ENCODE results near the gene NDUFA5. TPM values are rescaled to one million over a fixed set of nuclear protein-coding genes. Genes with fewer than 3 reads are reported as not detected.
"Not testable (repeated sequence)": the region's sequence is repeated elsewhere in the genome, so short reads cannot be mapped to it uniquely, and the experiment has no call there.

NDUFA5 gene
- total RNA-seq, 1 donor from 2014 or later, result 118 TPM

DNA sequence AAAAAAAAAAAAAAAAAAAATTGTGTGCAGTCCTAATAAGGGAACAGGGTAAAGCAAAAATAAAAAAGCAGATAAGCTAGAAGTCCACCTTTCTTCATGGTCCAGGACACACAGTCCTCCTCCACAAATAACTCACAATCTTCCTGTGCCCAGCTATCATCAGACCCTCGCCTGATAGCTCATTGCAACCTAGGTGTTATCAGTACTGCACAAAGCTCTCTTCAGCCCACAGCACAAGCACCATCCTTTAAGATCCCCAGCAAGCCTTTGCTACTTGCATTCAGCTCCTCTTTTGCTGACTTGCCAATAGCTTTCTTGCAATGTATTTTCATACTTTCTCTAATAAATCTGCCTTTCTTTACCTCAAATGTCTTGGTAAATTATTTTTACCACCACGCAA, 5.0 kb downstream of the NDUFA5 start:
- Histone ChIP-seq H3K4me1 (peaks cover 5% of the 10 kb centered on the region), H3F3A (ENCODE audit: low read depth) (no peaks in the 10 kb centered on the region), H3K4me2 (no peak overlapping the region), H3K27ac (no peak overlapping the region), H3K36me3 (no peaks in the 10 kb centered on the region), H3K4me3 (no peak overlapping the region), H2AFZ (replicated peaks) (no peak overlapping the region), H3K9ac (no peak overlapping the region), H3K9me3 (ENCODE audit: low read depth) (no peaks in the 10 kb centered on the region), H3K27me3 (no peaks in the 10 kb centered on the region), H3K79me2 (ENCODE audit: low read depth) (peaks cover 77% of the 10 kb centered on the region), H4K20me1 (ENCODE audit: low read depth) (no peaks in the 10 kb centered on the region)
- Mint-ChIP-seq H3K27me3 (ENCODE audit: insufficient read depth, low read depth) (no peaks in the 10 kb centered on the region), H3K9me3 (no peaks in the 10 kb centered on the region), H3K27ac (no peak overlapping the region), H3K36me3 (peaks cover 17% of the 10 kb centered on the region), H3K4me3 (no peak overlapping the region), H3K4me1 (no peaks in the 10 kb centered on the region)
- TF ChIP-seq EZH2phosphoT487 (IDR thresholded peaks at IDR 0.05) (no peak), EZH2 (IDR thresholded peaks at IDR 0.05) (no peak)
- TF ChIP-seq, protein P1, sequence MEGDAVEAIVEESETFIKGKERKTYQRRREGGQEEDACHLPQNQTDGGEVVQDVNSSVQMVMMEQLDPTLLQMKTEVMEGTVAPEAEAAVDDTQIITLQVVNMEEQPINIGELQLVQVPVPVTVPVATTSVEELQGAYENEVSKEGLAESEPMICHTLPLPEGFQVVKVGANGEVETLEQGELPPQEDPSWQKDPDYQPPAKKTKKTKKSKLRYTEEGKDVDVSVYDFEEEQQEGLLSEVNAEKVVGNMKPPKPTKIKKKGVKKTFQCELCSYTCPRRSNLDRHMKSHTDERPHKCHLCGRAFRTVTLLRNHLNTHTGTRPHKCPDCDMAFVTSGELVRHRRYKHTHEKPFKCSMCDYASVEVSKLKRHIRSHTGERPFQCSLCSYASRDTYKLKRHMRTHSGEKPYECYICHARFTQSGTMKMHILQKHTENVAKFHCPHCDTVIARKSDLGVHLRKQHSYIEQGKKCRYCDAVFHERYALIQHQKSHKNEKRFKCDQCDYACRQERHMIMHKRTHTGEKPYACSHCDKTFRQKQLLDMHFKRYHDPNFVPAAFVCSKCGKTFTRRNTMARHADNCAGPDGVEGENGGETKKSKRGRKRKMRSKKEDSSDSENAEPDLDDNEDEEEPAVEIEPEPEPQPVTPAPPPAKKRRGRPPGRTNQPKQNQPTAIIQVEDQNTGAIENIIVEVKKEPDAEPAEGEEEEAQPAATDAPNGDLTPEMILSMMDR (IDR thresholded peaks at IDR 0.05), result no peak
- DNase-seq (ENCODE audit: low spot score), result no peak

DNA sequence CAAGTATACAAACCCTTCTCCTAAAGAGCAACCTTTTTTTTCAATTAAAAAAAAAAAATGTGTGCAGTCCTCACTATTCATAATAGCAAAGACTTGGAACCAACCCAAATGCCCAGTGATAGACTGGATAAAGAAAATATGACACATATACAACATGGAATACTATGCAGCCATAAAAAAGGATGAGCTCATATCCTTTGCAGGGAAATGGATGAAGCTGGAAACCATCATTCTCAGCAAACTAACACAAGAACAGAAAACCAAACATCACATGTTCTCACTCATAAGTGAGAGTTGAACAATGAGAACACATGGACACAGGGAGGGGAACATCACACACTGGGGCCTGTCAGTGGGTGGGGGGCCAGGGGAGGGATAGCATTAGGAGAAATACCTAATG, 5.5 kb downstream of the NDUFA5 start:
- H3K9ac ChIP-seq; H3K27me3 Mint-ChIP-seq (ENCODE audit: insufficient read depth, low read depth); DNase-seq (ENCODE audit: low spot score); H4K20me1 ChIP-seq (ENCODE audit: low read depth); H3K4me3 ChIP-seq; H3K27ac Mint-ChIP-seq; H3K4me1 ChIP-seq; H3K36me3 ChIP-seq; H3K4me2 ChIP-seq; H3K27me3 ChIP-seq; H3K4me3 Mint-ChIP-seq; H3K4me1 Mint-ChIP-seq; H2AFZ ChIP-seq (replicated peaks); H3K27ac ChIP-seq; H3K9me3 Mint-ChIP-seq; H3F3A ChIP-seq (ENCODE audit: low read depth); H3K9me3 ChIP-seq (ENCODE audit: low read depth): not testable (repeated sequence)
- H3K79me2 ChIP-seq (ENCODE audit: low read depth), result peaks cover 77% of the 10 kb centered on the region
- peaks cover 17% of the 10 kb centered on the region for H3K36me3 Mint-ChIP-seq

DNA sequence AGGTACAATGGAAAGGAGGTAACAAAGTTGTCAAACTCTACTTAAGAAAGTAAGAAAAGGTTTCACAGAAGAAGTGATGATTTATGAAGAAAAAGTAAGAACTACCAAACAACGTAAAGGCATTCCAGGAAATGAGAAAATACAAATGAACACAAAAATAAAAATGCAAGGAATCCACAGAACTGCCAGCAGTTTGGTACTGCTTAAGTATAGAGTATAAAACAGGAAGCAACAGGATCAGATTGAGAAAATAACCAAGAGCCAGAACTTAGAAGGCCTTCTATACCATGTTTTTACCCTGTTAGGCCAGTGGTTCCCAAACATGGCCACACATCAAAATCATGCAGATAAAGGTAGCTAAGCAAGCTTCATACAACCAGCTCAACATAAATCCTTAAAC, 9.2 kb downstream of the NDUFA5 start:
- no peaks in the 10 kb centered on the region for H3K27me3 ChIP-seq
- H3K36me3 ChIP-seq, result no peaks in the 10 kb centered on the region
- Mint-ChIP-seq H3K4me1 (no peaks in the 10 kb centered on the region), H3K36me3 (peaks cover 17% of the 10 kb centered on the region), H3K9me3 (no peaks in the 10 kb centered on the region), H3K27ac (no peak overlapping the region), H3K4me3 (no peak overlapping the region), H3K27me3 (ENCODE audit: insufficient read depth, low read depth) (no peaks in the 10 kb centered on the region)
- no peaks in the 10 kb centered on the region for H3F3A ChIP-seq (ENCODE audit: low read depth)
- no peak overlapping the region for H3K9ac ChIP-seq
- H3K4me2 ChIP-seq, result no peak overlapping the region
- DNase-seq (ENCODE audit: low spot score), result no peak
- H2AFZ ChIP-seq (replicated peaks), result no peak overlapping the region
- H3K9me3 ChIP-seq (ENCODE audit: low read depth), result no peaks in the 10 kb centered on the region
- H4K20me1 ChIP-seq (ENCODE audit: low read depth), result no peaks in the 10 kb centered on the region
- H3K4me3 ChIP-seq, result no peak overlapping the region
- TF ChIP-seq EZH2 (IDR thresholded peaks at IDR 0.05), result no peak
- TF ChIP-seq, protein P1 (IDR thresholded peaks at IDR 0.05), result no peak
- TF ChIP-seq EZH2phosphoT487 (IDR thresholded peaks at IDR 0.05), result no peak
- H3K79me2 ChIP-seq (ENCODE audit: low read depth), result peaks cover 48% of the 10 kb centered on the region
- no peaks in the 10 kb centered on the region for H3K4me1 ChIP-seq
- H3K27ac ChIP-seq, result no peak overlapping the region

DNA sequence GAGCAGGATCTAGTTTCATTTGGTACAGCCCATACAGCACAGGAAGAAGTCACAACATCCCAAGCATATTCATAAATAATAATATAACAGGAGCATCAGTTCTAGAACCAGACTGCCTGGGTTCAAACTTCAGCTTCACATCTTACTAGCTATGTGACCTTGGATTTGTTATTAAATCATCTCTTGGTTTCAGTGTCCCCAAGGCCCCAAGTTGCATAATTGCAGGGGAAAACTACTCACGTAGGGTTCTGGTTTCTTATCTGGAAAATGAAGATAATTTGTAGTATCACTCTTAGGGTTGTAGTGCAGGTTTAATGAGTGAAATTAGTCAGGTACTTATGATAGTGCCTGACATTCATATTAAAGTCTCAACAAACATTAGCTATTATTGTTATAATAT, 17.7 kb downstream of the NDUFA5 start:
- no peaks in the 10 kb centered on the region for H3K9me3 ChIP-seq (ENCODE audit: low read depth)
- Mint-ChIP-seq H3K9me3 (no peaks in the 10 kb centered on the region), H3K4me3 (no peak overlapping the region), H3K27me3 (ENCODE audit: insufficient read depth, low read depth) (no peaks in the 10 kb centered on the region), H3K36me3 (no peaks in the 10 kb centered on the region), H3K4me1 (no peaks in the 10 kb centered on the region), H3K27ac (no peak overlapping the region)
- no peaks in the 10 kb centered on the region for H3K36me3 ChIP-seq
- H3K79me2 ChIP-seq (ENCODE audit: low read depth), result no peaks in the 10 kb centered on the region
- no peaks in the 10 kb centered on the region for H3K4me1 ChIP-seq
- H3K9ac ChIP-seq, result no peak overlapping the region
- no peaks in the 10 kb centered on the region for H4K20me1 ChIP-seq (ENCODE audit: low read depth)
- no peak for TF ChIP-seq EZH2phosphoT487 (IDR thresholded peaks at IDR 0.05)
- TF ChIP-seq EZH2 (IDR thresholded peaks at IDR 0.05), result no peak
- TF ChIP-seq, protein P1 (IDR thresholded peaks at IDR 0.05), result no peak
- H3K4me2 ChIP-seq, result no peak overlapping the region
- H2AFZ ChIP-seq (replicated peaks), result no peak overlapping the region
- no peak overlapping the region for H3K27ac ChIP-seq
- H3K27me3 ChIP-seq, result no peaks in the 10 kb centered on the region
- peaks cover 12% of the 10 kb centered on the region for H3F3A ChIP-seq (ENCODE audit: low read depth)
- no peak for DNase-seq (ENCODE audit: low spot score)
- H3K4me3 ChIP-seq, result no peak overlapping the region

Data from neural progenitor cell (in vitro differentiated cells).